Neural cell (in vitro differentiated cells): ENCODE data around the gene PSMG1.

Experiments used
- EZH2 ChIP-seq: fragments of 200-600, 300-800 bp; shearing (Covaris generic), sonication (generic); IDR thresholded peaks from 2 replicates; pipeline ENCODE4 v1.6.1; 2014; ENCODE audit warnings: antibody characterized with exemption, low read length, borderline replicate concordance, mild to moderate bottlenecking; ENCODE audit not compliant: insufficient read depth, poor library complexity, severe bottlenecking
- POLR2AphosphoS5 ChIP-seq: IDR thresholded peaks from 2 replicates; pipeline ENCODE4 v1.6.1; 2012
- RAD21 ChIP-seq: fragments of 450-650 bp; conservative IDR thresholded peaks from 2 replicates; pipeline ENCODE4 v1.6.1; 2014; ENCODE audit warnings: antibody characterized with exemption, mild to moderate bottlenecking, moderate library complexity
- TAF1 ChIP-seq: IDR thresholded peaks from 2 replicates; pipeline ENCODE4 v1.6.1; 2012; ENCODE audit warnings: low read depth
- TF ChIP-seq, protein P1 (sequence below): fragments of 450-650 bp; IDR thresholded peaks from 2 replicates; pipeline ENCODE4 v1.5.1; 2014; ENCODE audit warnings: antibody characterized with exemption, mild to moderate bottlenecking, moderate library complexity; ENCODE audit not compliant: poor library complexity, severe bottlenecking
- TF ChIP-seq, protein P2 (sequence below): IDR thresholded peaks from 2 replicates; pipeline ENCODE4 v1.6.1; 2012; ENCODE audit warnings: borderline replicate concordance

DNA sequence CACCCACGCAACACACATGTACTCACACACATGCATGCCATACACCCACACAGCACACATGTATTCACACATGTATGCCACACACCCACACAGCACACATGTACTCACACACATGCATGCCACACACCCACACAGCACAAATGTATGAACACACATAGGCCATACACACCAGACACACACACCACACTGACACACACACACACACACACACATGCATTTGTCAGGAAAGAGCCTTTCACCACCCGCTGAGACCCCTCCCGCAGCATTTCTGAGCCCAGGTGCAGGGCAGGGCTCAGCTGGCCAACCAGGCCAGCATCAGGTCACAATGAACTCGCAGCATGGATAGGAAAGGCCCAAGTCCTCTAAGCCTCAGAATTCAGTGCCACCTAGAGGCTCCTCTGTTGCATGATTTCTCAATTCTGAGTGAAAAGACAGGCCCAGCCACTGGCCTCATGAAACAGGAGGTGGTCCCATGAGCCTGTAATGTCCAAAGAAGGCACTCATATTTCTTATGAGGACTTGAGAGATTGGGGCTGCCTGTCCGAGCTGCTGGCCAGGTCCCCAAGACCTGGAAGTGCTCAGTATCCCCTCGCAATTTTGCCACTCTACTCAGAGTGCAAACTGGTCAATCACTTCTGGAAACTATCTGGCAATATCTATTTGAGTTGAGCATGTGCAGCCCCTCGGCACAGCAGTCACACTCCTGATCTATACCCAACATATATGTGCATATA, 57.3 kb downstream of the PSMG1 start:
- TF ChIP-seq EZH2 (no peak), POLR2AphosphoS5 (no peak), TAF1 (no peak), RAD21 (peak; percentile 86)
- TF ChIP-seq, protein P1, sequence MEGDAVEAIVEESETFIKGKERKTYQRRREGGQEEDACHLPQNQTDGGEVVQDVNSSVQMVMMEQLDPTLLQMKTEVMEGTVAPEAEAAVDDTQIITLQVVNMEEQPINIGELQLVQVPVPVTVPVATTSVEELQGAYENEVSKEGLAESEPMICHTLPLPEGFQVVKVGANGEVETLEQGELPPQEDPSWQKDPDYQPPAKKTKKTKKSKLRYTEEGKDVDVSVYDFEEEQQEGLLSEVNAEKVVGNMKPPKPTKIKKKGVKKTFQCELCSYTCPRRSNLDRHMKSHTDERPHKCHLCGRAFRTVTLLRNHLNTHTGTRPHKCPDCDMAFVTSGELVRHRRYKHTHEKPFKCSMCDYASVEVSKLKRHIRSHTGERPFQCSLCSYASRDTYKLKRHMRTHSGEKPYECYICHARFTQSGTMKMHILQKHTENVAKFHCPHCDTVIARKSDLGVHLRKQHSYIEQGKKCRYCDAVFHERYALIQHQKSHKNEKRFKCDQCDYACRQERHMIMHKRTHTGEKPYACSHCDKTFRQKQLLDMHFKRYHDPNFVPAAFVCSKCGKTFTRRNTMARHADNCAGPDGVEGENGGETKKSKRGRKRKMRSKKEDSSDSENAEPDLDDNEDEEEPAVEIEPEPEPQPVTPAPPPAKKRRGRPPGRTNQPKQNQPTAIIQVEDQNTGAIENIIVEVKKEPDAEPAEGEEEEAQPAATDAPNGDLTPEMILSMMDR: peak; percentile 83
- TF ChIP-seq, protein P2, sequence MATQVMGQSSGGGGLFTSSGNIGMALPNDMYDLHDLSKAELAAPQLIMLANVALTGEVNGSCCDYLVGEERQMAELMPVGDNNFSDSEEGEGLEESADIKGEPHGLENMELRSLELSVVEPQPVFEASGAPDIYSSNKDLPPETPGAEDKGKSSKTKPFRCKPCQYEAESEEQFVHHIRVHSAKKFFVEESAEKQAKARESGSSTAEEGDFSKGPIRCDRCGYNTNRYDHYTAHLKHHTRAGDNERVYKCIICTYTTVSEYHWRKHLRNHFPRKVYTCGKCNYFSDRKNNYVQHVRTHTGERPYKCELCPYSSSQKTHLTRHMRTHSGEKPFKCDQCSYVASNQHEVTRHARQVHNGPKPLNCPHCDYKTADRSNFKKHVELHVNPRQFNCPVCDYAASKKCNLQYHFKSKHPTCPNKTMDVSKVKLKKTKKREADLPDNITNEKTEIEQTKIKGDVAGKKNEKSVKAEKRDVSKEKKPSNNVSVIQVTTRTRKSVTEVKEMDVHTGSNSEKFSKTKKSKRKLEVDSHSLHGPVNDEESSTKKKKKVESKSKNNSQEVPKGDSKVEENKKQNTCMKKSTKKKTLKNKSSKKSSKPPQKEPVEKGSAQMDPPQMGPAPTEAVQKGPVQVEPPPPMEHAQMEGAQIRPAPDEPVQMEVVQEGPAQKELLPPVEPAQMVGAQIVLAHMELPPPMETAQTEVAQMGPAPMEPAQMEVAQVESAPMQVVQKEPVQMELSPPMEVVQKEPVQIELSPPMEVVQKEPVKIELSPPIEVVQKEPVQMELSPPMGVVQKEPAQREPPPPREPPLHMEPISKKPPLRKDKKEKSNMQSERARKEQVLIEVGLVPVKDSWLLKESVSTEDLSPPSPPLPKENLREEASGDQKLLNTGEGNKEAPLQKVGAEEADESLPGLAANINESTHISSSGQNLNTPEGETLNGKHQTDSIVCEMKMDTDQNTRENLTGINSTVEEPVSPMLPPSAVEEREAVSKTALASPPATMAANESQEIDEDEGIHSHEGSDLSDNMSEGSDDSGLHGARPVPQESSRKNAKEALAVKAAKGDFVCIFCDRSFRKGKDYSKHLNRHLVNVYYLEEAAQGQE: no peak
